NCI-H146 treated with DMSO at 0.1 percent for 48 hours (cell line): ENCODE data around the gene COL26A1.

Experiments used
- DNase-seq: peaks from one replicate; lab custom pipeline; 2025; ENCODE audit not compliant: unreplicated experiment; lab: John Stamatoyannopoulos, UW

Gene COL26A1

DNA sequence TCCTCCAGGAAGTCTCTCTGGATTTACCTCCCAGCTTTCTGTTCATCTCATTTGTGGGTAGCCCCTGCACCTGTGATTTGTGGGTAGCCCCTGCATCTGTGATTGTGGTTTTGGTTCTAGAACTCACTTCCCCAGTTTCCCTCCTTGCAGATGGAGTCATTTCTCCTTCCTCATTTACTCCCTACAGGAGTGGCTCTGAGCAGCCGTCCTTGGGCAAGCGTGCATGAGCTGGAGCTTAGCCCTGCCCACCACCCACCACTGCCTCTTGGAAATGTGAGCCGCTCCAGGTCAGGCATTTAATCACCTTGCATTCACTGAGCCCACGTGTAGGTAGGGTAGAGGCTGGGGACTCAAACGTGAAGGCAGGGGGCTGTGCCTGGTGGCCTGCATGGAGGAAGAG is 8.2 kb downstream of the COL26A1 start:
- DNase-seq: no peak

DNA sequence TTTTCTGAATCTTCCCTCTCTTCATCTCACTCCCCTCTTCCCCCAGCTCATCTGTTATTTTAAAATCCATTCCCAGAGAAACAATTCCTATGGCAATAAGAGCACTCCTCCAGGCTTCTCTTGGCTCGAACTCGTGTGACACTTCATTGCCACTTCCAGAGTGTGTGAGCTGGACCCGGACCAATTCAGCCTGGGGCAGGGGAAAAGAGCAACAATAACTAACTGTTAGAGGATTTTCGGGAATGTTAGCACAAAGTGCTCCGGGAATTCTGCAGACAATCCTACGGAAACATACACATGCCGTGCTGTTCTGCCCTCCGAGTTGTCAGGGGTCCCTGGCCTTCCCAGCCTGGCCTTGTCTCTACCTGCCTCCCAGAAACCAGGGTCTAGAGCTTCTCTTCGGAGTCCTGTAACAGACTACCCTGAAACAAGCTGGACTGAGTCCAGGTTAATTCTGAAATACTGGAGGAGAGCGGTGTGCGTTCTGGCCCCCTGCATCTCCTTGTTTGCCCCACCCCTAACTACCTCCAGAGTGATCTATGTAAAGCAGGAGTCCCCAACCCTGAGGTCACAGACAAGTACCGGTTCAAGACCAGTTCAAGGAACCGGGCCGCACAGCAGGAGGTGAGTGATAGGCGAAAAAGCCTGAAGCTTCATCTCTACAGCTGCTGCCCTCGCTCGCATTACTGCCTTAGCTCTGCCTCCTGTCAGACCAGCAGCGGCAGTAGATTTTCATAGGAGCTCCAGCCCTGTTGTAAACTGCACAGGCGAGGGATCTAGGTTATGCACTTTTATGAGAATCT is 11.3 kb downstream of the COL26A1 start:
- no peak for DNase-seq

DNA sequence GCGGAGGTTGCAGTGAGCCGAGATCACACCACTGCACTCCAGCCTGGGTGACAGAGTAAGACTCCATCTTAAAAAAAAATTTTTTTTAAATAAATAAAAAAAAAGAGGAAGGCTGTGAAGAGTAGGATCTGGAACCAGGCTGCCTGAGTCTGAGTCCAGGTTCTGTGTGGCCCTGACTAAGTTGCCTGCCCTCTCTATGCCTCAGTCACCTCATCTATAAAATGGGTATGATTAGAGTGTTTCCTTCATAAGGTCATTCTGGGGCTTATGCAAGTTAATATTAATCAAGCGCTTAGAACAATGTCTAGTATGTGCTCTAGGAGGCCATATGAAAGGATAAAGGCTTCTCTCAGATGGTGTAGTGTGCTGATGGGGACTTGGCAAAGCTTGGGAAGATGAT is 12.3 kb downstream of the COL26A1 start:
- DNase-seq: no peak

DNA sequence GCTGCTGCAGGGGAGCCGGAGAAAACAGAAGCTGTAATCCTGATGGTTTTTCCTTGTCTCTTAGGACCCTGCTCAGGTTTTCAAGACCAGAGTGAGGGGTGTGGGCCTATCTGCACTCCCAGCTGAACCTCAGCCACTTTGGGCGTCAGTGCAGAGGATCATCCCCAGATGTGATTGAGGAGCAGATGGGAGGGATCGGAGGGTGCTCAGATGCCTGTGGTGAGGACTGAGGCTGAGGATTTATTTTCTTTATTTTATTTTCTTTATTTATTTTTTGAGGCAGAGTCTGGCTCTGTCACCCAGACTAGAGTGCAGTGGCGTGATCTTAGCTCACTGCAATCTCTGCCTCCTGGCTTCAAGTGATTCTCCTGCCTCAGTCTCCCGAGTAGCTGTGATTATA is 13.9 kb downstream of the COL26A1 start:
- DNase-seq: no peak

DNA sequence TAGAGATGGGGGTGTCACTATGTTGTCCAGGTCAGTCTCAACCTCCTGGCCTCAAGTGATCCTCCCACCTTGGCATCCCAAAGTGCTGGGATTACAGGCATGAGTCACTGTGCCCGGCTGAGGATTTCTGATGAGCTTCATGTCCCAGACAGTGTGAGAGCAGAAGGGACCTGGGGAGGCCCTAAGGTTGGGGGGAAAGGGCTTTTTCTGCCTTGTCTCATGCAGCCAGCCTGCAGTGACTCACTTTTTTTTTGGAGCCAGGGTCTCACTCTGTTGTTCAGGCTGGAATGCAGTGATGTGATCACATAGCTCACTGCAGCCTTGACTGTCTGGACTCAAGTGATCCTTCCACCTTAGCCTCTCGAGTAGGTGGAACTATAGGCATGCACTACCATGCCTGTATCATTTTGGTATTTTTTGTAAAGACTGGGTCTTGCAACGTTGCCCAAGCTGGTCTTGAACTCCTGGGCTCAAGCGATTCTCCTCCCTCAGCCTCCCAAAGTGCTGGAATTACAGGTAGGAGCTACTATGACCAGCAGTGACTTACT is 14.6 kb downstream of the COL26A1 start:
- DNase-seq: no peak

DNA sequence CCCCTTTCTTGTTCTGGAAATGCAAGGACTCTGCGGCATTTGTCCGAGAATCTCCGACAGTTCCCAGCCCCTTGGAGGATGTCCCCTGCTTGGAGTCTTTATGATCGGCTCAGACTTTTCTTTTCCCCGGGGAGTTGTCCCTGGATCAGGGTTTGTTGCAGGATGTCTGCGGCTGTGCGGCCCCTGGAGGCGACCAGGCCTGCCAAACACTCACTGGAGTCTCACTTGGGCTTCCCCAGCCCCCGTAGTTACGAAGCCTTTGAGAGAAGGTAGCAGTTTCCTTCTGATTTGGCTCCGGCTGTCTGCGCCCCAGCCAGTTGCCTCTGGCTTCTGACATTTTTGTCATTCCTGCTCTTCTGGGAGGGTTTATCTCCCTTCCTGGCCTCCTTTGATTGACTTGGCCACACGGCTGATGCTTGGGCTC is 16.1 kb downstream of the COL26A1 start:
- no peak for DNase-seq

DNA sequence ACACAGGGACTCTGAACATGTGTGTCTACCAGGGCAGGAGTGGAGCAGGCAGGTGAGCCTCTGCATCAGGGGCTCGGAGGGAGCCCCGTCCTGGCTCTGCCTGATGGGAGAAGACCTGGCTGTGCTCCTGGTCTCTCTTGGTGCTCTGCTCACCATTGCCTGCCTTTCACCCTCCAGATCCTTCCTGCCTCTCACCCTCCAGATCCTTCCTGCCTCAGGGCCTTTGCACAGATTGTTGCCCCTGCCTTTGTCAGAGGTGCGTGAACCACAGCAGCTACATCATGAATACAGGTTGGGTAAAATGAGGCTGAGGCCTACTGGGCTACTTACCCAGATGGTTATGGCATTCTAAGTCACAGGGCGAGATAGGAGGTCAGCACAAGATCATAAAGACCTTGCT is 16.6 kb downstream of the COL26A1 start:
- DNase-seq: no peak

DNA sequence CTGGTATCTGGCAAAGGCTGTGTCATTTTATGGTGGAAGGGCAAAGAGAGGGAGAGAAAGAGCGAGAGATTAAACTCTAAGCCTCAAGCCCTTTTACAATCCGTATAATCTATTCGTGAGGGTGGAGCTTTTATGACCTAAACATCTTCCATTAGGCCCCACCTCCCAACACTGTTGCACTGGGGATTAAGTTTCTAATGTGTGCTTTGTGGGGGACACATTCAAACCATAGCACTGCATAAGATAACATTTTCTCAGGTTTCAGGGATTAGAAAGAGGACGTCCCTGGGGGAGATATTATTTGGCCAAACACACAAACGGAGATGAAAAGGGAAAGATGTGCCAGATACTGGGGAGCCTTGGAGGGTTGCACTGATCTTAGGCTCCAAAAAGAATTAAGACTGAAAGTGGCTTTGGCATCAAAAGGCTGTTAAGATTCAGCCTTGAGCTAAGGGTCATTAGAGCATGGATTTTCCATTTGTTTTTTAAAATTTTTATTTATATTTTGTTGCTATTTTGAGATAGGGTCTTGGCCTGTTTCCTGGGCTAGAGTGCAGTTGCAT is 19.0 kb downstream of the COL26A1 start:
- no peak for DNase-seq

DNA sequence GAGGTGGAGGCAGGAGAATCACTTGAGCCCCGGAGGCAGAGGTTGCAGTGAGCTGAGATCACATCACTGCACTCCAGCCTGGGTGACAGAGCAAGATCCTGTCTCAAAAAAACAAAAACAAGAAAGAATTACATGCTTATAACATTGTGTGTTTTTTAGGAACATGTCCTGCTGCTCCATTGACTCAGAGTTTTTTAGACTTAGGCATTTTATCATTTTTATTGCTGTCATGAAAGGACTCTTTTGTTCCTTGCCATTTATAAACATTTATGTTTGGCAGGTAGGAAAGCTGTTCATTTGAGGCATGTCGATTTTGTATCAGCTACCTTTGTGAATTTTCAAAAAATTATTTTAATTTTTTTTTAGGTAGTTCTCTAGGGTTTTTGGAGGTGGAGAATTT is 20.3 kb downstream of the COL26A1 start:
- no peak for DNase-seq

DNA sequence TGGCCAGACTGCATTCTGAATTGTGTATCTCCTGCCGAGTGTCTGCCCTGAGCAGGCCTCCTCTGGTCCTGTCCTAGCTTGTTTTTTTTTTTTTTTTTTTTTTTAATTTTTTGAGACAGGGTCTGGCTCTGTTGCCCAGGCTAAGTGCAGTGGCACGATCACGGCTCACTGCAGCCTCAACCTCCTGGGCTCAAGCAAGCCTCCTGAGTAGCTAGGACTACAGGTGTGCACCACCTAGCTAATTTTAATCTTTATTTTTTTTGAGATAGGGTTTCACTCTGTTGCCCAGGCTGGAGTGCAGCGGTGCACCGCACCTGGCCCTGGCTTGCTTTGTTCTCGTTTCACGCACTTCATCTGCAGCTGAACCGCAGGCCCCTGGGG is 23.5 kb downstream of the COL26A1 start:
- no peak for DNase-seq

DNA sequence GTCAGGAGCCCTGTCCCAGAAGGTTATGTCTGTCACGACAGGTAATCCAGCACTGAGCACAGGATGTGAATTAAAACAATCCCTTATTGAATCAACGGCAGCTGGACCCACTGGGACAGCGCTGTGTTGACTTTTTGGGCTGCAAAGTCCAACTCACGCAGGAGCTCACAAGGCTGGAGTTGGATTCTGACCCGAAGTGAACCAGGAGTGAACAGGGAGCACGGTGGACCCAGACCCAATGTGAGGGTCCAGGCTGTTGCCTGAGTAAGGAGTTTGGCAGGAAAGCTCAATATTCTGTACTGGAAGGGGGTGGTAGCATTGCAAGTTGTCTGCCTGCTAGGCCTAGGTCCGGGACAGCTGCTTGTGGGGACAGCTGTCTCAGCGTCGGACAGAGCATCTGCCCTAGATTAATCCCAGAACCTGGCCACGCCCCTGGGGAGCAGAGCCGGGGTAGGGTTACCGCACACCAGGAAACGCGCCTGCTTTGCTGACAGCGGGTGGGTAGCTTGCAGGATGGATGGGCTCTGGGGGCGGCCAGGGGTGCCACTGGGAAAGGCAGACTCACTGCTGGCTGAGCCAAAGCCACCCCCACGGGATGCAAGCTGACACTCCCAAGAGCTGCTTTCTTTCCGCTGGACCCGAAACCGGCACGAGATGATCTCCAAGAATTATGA is 24.0 kb downstream of the COL26A1 start:
- DNase-seq: no peak

DNA sequence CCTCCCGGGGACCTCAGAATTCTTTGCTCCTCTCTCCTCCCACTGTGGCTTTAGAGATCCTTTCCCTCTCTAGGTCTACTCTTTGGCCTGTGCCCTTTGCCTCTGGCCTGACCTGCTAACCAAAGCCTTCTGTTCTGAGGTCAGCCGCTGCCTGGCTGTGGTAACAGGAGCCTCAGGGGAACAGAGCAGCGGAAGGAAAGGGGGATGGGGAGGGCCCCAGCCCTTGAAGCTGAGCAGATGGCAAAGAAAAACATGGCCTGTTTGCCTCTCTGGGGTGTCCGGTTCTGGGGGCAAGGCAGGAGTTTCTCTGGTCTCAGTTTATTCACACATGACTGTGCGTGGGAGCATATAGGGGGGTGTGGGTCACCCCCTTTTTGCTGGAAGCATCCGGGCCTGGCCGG is 28.2 kb downstream of the COL26A1 start:
- DNase-seq: no peak

DNA sequence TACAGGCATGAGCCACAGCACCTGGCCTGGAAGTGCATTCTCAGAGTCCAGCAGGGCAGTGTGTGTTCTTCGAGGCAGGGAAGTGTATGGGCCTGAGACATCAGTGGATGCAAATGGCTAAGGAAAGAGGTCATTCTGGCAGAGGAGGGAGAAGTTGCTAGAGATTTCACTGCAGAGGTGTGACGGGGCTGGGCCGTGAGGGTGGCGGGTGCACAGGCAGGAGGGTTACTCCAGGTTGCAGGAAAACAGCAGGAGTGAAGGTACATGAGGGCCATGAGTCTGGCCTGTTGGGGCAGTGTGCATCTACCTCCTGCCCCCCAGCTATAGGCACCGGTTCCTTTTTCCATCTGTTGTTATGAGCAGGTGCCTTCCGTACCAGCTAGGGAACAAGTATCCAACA is 29.3 kb downstream of the COL26A1 start:
- DNase-seq: no peak

DNA sequence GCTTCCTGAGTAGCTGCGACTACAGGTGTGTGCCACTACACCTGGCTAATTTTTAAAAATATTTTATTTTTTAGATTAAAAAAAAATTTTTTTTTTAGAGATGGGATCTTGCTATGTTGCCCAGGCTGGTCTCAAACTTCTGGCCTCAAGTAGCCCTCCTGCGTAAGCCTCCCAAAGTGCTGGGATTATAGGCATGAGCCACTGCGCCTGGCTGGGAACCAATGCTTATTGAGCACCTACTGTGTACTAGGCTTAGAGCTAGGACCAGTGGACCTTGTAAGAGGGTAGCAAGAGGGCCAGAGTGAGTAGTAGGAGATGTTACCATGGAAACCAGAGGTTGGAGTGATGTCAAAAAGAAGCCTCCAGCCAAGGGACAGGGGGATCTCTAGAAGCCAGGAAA is 31.2 kb downstream of the COL26A1 start:
- DNase-seq: no peak

DNA sequence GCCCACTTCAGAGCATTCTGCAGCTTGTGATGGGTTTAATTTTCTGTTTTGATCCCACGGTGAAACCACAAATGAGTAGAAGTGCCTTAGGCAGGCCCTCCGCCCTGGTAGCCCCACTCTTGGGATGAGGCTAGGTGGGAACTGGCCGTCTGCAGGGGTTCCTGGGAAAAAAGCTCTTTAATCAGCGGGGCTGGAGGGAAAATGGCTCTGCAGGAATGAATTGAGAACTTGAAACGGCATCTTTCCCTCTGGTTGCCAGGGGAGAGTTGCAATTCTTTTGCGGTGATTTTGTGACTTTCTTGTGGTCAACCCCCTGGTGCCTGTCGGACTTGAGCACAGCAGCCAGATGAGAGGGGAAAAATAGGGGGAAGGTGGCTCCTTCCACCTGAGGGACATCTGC is 32.7 kb downstream of the COL26A1 start:
- no peak for DNase-seq

DNA sequence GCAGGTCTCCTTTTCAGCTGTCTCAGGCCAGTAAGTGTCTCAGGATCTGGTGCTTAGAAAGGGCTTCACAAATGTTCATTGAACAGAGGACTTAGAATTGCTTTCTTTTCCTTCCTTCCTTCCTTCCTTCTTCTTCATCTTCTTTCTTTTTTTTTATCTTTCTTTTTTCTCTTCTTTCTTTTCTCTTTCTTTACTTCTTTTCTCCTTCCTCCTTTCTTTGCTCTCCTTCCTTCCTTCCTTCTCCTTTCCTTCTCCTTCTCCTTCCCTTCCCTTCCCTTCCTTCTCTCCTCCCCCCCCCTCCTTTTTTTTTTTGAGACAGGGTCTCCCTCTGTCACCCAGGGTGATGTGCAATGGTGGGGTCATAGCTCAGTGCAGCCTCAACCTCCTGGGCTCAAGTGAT is 34.6 kb downstream of the COL26A1 start:
- DNase-seq: no peak

DNA sequence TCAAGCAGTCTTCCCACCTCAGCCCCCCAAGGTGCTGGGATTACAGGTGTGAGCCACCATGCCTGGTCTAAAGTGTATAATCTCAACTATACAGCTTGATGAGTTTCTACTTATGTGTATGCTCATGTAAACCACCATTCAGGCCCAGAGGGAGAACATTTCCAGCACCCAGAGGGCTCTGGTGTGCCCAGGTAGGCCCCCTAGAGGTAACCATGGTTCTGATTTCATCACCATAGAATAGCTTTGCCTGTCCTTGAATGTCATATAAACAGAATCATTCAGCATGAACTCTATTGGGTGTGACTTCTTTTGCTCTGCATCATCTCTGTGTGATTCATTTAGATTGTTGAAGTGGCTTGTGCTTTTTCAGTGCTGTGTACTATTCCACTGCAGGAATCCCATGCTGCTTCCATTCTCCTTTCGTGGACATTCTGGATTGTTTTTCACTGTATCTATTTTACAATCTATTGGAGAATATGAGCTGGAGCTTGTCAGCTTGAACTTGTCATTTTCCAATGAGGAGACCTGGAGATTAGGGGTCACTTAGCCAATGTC is 35.2 kb downstream of the COL26A1 start:
- no peak for DNase-seq

DNA sequence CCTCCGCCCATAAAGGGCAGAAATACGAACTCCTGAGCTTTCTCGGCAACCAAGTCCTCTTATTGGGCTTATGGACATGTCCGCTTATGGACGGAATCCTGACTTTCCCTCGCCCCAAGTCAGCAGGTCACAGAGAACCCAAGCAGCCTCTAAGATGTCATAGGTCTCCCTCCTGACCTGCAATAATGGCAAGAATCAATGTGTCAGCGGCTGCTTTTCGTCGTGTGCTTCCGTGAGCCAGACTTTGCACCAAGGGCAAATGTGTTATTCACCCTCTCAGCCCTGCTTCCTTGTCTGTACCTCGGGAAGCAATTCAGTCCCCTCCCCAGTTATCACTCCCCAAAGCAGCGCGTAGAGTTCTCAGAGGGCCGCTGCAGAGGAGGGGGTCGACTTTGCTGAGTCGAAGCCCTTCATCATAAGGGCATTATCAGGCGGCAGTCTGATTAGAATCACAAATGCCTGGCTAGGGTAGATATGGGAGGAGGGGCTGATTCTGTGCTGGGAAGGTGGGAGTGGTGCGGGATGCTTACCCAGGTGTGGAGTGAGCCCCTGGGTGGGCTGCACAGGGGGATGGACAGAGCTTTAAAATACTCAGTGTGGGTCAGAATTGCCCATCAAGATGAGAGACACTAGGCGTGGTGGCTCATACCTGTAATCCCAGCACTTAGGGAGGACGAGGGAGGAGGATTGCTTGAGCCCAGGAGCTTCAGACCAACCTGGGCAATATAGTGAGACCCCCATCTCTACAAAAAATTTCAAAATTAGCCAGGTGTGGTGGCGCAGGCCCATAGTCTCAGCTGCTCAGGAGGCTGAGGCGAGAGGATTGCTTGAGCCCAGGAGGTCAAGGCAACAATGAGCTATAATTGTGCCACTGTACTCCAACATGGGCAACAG is 36.0 kb downstream of the COL26A1 start:
- DNase-seq: no peak

DNA sequence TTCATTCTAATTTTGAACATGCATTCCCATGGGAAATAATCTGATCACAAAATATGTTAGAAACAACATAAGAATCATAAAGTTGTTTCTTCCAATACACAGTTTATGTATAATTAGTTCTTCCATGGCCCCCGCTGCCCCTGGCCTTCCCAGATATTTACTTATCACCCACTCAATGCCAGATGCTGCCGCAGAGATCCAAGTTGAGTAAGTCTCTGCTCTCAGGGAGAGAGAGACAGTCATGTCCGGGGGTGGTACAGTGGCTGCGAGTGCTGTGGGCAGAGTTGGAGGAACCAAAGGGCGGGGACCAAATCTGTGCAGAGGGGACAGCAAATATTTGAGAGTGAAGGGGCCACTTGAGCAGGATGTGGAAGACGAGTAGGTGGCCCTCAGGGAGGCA is 37.1 kb downstream of the COL26A1 start:
- DNase-seq: no peak

DNA sequence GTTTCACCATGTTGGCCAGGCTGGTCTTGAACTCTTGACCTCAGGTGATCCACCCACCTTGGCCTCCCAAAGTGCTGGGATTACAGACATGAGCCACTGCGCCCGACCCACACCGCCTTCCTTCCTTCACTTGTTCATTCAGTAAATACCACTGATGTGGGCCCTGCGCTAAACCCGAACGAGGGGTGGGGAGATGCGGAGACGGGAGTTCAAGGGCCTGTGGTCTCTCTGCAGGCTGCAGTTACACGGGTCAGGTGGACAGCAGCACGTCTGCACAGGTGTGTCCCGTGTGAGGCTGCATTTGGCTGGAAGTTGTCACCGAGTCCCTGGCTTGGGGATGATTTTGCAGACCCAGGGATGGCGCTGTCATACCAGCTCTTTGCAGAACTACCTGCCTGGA is 38.1 kb downstream of the COL26A1 start:
- no peak for DNase-seq
